ENCODE results near the gene PARD3B.

PARD3B gene, protein sequence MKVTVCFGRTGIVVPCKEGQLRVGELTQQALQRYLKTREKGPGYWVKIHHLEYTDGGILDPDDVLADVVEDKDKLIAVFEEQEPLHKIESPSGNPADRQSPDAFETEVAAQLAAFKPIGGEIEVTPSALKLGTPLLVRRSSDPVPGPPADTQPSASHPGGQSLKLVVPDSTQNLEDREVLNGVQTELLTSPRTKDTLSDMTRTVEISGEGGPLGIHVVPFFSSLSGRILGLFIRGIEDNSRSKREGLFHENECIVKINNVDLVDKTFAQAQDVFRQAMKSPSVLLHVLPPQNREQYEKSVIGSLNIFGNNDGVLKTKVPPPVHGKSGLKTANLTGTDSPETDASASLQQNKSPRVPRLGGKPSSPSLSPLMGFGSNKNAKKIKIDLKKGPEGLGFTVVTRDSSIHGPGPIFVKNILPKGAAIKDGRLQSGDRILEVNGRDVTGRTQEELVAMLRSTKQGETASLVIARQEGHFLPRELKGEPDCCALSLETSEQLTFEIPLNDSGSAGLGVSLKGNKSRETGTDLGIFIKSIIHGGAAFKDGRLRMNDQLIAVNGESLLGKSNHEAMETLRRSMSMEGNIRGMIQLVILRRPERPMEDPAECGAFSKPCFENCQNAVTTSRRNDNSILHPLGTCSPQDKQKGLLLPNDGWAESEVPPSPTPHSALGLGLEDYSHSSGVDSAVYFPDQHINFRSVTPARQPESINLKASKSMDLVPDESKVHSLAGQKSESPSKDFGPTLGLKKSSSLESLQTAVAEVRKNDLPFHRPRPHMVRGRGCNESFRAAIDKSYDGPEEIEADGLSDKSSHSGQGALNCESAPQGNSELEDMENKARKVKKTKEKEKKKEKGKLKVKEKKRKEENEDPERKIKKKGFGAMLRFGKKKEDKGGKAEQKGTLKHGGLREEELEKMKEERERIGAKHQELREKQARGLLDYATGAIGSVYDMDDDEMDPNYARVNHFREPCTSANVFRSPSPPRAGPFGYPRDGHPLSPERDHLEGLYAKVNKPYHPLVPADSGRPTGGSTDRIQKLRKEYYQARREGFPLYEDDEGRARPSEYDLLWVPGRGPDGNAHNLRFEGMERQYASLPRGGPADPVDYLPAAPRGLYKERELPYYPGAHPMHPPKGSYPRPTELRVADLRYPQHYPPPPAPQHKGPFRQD (N-terminal part only)

DNA sequence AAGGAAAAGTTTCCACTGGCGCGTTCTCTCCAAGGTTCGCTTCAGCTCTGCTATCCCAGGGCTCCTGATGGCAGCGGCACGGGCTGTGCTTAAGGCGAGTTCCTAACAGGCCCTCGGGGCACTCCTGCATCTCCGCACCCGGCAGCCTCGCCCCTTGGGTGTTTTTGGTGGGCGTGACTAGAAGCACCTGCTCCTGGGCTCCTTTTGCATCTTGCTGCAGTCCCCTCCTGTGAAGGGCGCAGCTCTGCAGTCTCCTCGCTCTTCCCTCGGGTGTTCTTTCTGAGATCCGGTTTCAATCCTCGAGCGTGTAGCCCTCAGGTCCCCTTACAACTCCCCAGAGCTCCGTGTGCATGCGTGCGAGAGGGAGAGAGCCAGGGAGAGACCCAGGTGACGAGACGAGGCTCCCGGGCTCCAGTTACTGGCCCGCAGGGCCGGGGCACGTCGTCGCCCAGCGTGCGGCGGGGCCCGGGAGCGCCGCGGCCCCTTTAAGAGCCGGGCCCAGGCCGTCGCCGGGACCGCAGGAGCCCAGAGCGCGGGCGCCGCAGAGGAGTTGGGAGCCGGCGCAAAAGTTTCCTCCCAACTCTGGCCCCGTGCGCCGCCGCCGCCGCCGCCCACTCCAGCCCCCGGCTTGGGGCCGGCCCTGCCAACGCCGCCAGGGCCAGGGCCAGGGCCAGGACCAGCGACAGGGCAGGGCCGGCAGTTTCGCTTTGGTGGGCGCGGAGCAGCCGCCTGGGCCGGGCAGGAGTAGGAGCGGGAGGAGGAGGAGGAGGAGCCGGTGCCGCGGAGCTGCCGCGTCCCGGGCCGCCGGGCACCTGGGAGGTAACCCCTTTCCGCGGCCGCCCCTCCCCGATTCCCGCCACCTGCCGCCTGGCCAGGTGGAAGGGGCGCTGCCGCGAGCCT is at the start of gene PARD3B:
TSS of gene PARD3B (plus strand) at position 515 of the 900 bp plus-strand sequence. CDS start 525 bp downstream, outside the sequence.
- no peak for FAIRE-seq

DNA sequence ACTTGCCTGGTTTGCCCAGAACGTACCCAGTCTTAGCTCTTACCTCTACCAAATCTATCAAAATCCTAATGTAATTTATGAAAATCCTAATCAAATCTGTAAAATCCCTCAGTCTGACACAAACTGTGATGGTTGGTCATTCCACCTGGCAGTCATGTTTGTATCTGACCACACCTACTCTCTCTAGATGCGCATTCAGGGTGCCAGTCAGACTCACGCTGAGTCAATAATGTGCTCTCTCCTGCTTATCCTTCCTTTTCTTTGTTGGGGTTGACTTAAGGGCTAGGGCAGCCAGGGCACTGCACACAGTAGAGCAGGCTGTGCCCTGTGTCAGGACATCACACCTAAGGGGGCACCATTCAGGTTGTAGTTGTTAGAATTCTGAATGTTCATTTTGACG is 48.5 kb upstream of the PARD3B start:
- no peak for FAIRE-seq

DNA sequence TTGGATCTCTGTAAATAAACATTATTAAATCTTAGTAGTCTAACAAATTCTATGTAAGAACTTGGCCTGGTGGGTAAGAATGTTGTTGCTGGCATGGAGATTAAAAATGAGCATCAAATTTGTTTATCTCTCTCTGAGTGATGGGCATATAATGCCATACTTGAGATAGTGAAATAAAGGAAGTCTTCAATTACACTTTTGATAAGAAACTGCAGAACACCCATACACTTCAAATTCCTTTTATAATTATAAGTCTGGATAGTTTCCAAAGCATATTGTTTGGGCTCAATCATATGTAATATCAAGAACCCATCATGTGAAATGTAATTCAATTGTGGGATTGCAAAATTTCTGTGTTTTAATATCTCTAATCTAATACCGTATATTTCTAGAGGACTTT is 47.4 kb upstream of the PARD3B start:
- no peak for FAIRE-seq

DNA sequence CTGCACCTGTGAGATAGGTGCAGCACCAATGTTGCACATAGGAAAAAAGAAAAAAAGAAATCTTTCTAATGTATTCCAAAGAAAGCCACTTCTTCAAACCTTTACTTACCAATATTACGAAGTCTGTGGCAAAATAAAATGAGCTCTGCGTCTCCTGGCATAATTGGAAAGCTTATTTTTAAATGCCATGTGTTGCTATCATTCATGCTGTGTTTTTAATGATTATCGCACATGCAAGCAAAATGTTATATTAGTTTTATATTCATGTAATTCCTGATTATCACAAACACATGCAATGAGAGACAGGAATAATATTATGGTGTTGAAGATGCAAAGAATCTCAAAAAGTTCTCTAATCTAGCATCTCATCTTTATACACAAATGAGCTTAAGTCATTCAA is 47.0 kb upstream of the PARD3B start:
- FAIRE-seq: no peak

DNA sequence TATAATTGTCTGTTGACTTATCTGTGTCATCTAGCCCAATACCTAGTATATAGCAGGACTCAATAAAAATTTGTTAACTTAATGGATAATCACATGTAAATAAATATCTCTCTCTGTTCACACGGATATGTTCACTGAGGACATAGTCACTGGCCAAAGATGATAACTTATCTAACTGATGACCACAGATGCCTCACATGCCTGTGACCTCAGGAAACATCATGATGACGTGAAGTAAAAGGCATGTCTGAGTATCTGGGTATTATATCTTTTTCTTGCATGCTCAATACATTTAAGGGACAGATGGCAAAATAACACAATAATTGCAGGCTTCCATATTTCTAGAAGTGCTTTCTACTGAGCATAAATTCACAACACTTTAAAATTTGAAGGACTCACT is 41.4 kb upstream of the PARD3B start:
- FAIRE-seq: no peak

DNA sequence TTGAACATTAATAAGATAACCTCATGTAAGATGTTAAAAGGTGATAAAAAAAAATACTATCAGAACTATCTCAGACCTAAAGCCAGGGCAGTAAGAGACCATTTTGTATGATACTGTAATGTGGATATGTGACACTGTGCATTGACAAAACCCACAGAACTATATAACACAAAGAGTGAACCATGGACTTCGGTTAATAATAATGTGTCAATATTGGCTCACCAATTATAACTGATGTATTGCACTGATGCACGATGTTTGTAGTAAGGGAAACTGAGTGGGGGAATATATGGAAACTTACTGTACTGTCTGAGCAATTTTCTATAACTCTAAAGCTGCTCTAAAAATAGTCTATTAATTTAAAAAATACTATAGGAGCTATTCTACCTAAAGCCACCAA is 40.7 kb upstream of the PARD3B start:
- FAIRE-seq: no peak

DNA sequence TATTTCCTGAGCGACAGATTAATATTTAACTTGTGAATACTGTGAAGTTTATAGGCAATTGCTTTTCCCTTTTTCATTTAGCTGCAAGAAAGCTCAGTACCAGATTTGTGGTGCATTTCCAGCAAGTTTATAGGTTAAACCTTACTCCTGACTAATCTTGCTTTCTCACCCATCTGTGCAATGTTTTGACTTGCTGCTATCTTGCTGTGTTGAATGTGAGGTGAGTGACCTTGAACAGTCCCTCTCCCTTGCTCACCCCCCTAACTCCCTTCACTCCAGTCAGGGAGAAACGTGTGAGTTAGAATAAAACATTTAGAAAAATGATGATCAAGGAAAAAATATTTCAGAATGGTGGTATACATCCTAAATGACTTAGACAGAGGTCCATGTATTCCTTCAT is 39.8 kb upstream of the PARD3B start:
- FAIRE-seq: no peak

DNA sequence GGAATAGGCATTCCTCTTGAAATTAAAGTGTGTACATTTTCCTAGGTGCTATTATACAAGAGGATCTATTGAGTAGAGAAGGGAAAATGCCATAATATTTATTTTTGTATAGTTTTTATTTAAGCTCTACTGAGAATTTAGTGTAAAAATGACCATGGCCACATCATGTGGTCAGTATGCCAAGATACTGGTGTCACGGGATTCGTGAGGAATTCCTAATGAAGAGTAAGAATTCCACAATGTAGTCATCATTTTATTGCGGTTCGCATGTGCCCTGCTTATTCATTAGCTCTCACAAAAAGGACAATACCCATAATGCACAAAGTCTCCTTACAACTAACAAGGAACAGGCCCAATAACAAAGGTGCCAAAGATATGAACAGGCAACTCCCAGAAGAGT is 39.3 kb upstream of the PARD3B start:
- FAIRE-seq: no peak

DNA sequence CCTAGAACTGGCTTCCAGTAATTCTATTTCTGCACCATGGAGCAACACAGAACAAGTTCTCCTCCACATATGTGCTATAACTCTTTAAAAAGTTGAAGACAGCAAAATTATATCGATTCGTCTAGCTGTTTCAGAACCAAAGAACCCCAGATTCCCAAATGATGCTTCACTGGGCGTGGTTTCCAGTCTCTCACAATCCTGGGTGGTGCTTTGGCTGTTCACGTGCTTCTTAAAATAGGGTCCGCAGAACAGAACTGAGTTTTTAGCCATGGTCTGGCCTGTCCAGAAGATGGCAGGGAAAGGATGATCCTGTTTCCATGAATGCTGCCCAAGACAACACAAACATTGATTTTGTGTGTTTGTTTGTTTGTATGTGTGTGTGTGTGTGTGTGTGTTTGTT is 37.6 kb upstream of the PARD3B start:
- FAIRE-seq: no peak

DNA sequence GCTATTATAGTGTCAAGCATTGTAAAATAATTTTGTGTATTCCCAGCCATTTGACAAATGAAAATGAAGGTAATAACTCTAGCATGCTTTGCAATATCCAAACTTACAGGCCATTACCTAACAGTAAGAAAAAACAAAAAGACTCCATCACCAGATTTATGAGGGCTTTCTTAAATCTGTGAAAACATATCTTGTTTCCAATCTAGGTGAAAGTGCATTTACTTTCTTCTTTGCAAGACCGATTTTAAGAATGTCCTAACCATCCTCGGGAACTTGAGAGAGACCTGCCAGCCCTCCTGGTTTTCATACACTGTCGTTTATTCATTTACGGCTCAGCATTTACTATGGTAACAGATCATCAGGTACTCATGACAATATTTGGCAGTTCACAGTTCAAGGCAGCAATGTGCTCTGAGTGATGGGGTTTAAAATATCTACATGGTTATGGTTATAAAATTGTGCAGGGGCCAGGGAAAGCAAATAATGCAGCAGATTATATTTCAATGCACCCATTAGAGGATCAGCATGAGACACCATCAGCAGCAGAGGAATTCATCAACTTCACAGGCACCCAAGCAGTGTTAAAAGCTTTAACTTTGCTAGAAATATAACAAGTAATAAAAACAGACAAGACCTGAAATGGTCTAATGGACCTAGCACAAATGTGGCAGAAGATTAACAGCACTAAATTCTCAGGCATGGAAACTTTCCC is 34.4 kb upstream of the PARD3B start:
- no peak for FAIRE-seq

DNA sequence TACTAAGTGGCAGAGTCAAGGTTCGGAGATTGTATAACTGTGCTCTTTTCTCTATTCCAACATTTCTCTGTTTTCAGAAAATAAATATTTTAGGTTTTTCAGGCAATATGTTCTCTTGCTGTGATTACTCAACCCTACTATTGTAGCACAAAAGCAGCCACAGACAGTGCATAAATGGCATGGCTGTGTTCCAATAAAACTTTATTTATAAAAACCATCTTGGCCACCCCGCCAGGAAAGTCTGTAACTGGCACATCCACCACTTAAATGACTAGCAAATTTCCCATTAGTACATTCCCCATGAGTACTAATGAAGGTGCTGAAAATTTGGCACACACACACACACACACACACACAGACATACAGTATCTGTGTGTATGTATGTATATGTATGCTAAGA is 30.8 kb upstream of the PARD3B start:
- no peak for FAIRE-seq

DNA sequence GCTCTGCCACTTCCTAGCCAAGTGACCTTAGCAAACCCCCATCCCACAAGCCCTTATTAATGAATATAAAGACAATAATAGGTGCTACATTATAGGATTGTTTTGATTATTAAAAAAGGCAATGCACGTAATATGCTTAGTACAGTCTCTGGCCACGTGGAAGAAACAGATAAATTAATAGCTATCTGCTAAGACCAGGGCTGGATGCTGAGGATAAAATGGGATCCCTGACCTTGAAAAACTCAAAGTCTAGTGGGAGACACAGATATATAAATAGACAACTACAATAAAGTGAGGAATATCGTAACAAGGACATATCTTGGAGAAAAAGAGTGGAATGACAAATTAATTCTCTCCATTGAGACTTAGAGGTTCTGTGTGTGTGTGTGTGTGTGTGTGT is 29.9 kb upstream of the PARD3B start:
- no peak for FAIRE-seq

DNA sequence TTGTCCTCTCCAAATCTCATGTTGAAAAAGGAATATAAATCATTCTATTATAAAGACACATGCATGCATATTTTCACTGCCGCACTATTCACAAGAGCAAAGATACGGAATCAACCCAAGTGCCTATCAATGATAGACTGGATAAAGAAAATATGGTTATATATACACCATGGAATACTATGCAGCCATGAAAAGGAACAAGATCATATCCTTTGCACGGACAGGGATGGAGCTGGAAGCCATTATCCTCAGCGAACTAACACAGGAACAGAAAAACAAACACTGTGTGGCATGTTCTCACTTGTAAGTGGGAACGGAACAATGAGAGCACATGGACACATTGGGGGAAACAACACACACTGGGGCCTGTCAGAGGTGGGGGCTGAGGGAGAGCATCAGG is 28.1 kb upstream of the PARD3B start:
- FAIRE-seq: no peak

DNA sequence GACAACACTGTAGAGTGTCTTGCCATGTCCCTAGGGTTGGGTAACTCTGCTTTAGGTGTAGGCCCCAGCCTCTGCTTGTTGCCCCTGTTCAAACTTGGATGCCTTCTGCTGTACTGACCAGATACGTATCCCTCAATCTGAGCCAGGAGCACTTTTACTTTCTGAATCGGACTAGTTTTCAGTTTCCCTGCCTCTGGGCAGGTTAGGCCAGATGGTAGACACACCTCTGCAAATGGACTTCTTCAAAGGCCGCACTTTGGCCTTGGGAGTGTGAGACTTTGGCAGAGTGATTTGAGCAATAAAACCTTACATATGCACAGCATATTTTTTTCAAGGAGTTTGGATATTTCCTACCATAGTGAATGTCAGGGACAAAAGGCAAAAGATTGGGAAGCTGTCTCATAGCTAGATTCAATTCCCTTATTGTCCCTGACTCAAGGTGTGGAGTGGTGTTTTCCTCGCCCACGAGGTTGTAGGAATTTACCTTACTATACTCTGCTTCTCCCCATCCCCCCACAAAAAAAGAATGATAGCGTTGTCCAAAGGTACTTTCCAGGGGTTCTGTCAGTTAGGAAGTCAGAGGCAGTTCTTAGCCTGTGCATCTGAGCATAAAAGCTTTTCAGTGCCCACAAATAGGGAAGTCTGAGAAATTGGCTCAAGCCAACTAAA is 15.3 kb upstream of the PARD3B start:
- FAIRE-seq: no peak

DNA sequence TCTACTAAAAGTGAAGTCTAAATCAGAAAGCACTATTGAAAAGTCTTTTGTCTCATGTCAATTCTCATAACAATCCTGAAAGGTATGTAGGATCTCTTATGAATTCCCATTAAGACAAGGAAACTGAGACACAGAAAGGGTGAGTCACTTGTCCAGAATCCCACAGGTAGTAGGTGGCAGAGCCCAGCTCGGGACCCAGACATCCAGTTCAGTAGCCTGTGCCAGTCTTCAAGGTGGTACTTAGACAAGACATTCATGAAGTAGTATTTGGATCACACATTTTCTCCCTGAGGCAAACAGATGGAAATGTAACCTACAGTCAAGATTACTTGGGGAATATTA is 14.8 kb upstream of the PARD3B start:
- no peak for FAIRE-seq

DNA sequence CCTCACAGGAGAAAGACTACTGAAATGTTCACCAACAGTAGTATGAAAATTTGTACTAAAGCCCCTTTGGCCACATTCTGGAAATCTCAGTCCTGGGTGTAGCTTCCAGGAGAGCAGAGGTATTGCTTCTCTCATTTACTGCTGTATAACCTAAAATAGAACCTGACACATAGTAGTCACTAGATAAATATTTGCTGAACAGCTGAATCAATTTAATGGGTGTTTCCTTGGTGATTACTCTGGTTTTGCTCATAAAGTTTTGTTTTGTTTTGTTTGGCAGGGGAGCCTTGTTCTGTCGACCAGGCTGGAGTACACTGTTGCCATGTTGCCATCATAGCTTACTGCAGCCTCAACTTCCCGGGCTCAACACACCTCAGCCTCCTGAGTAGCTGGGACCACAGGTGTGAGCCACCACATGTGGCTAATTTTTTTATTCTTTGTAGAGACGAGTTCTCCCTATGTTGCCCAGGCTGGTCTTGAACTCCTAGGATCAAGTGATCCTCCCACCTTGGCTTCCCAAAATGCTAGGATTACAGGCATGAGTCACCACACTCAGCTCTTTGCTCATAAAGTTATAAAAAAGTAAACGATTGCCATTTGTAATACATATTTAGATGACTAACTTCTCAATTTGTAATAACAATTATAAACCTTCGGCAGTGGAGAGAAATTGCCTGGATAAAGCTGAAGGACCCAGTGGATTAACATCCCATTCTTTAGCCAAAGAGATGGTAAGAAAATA is 11.5 kb upstream of the PARD3B start:
- no peak for FAIRE-seq

DNA sequence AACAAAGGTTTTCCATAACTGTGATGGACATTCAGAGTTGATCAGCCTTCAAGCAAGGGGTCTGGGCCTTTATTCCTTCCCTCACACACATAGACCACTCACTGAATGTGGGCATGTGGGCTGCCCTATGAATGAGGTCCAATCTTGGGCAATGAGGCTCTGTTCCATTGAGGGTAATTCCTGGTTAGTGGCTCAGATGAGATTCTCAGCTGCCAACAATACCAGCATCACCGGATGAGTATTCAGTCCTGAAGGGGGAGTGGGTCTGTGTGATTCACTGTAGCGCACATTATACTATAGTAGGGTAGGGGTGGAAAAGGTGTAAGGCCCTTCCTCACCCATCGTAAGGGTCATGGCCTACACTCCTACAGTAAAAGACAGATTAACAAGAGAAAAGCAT is 9.9 kb upstream of the PARD3B start:
- no peak for FAIRE-seq

DNA sequence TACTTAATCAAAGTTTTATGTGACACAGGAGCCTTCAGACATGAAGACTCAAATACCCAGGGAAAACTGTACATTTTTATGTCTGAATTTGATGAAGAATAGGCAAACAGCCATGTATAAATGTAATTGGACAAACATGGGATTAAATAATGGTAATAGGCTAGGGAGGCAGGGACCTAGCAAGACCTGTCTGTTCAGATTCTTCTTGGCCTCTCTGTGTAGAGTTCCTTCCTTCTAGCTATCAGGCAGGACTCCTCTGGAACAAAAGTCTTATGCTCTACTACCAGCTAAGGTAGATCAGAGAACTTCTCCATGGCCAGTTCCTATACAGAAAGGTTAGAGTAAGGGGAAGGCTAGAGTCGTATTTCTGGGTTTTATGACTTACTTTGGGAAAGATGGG is 9.5 kb upstream of the PARD3B start:
- FAIRE-seq: no peak

DNA sequence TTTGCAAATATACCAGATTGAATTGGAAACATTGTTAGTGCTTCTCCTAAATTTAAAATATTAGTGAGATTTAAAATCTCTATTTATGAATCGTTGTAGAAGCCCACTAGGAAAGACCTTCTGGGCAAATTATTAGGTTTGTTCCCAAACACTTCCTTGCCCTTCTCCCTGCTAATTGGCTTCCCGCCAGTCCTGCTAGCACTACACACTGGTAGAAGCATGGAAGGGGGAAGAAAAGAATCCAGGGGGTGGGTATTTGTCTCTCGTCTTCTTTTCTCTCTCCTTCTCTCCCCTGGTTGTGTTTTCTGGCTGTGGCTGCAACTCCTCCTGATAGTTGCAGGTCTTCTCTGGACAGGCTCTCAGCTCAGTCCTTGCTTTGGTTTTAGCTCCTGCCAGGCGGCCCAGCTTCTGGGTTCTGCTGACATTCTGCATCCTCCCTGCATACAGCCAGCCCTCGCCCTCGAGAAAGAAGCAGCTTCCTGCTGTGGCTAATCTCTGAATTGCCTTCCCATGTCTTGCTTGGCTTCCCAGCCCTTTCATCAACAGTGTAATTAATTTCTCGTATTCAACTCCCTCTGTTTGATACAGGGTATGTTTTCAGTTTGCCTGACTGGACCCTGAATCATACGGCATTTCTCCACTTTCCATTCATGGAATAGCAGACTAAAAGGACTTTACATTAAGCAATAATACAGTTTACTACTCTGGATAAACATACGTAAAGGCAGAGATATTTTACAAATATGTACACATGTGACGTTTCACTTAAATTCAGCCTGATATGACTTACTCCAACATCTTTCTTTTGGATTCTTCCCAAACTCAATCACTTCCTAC is 6.9 kb upstream of the PARD3B start:
- FAIRE-seq: no peak

DNA sequence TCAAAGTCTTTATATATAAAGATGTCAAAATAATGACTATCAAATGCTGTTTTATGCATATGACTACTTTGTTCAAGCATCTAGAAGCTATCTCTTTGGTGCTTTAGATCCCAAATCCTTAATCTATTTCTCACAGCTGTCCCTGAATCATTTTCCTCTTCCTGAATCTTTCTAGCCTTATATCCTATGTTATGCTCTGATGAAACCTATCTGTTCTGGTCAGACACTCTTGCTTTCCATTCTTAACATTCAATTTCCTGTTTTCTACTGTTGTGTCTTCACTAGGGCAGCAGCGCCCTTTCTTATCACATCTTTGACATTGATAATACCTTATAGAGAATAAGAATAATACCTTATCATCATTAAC is 6.3 kb upstream of the PARD3B start:
- FAIRE-seq: no peak

Data from endometrium (tissue), 2 donors.